GM12878 (cell line): Measurements from ENCODE around the gene ADRB1. TPM values are rescaled to one million over a fixed set of nuclear protein-coding genes. Genes with fewer than 3 reads are reported as not detected.

ENCODE experiments used
- ATAC-seq: fragments of 200-7000 bp; cut with Tn5 transposase; 3 replicates; pipeline ENCODE4 v1.9.1; 2020; ENCODE audit warnings: mild to moderate bottlenecking, moderate library complexity
- BruUV-seq: library from RNA; stranded (reverse); fragments of 400-500 nt; replicated peaks from 2 replicates; lab custom pipeline; 2021; lab: Mats Ljungman, UMichigan
- CTCF ChIA-PET: fragments of 300-600 bp; sonication (Branson Sonifier 250); formaldehyde crosslinking; extraction: SDS; loops from one replicate; lab custom pipeline; 2021; ENCODE audit warnings: inconsistent platforms; lab: Yijun Ruan, JAX
- POLR2A ChIA-PET: fragments of 350-600 bp; formaldehyde crosslinking; extraction: SDS; loops from one replicate; lab custom pipeline; 2021; ENCODE audit warnings: inconsistent platforms; lab: Charles Lee
- RAD21 ChIA-PET: fragments of 300-600 bp; sonication (Branson Sonifier 250); formaldehyde crosslinking; loops from one replicate; lab custom pipeline; 2023; ENCODE audit warnings: antibody characterized with exemption; ENCODE audit not compliant: unreplicated experiment; lab: Charles Lee
- SMC1A ChIA-PET: fragments of 300-600 bp; sonication (Branson Sonifier 250); formaldehyde crosslinking; loops from one replicate; lab custom pipeline; 2023; ENCODE audit not compliant: unreplicated experiment, uncharacterized antibody; lab: Charles Lee
- DNase-seq: peaks from one replicate; pipeline ENCODE4 v3.0.0-alpha.2; 2011; ENCODE audit warnings: low read depth, low spot score
- FAIRE-seq: peaks from 3 replicates; lab custom pipeline; 2011; peaks lifted over from hg19 to GRCh38; lab: Jason Lieb, UNC
- H2AFZ ChIP-seq: 2 replicates; pipeline ENCODE4 v1.6.0; 2011; ENCODE audit warnings: low read depth, low read length, control low read depth; ENCODE audit not compliant: control insufficient read depth
- H3K27ac ChIP-seq: 2 replicates; pipeline ENCODE4 v1.5.1; 2011; ENCODE audit warnings: control low read depth; ENCODE audit not compliant: control insufficient read depth, insufficient read depth
- H3K27me3 ChIP-seq, 2 experiments: replicated peaks in 1 of 2; 2 replicates each; pipeline versions ENCODE4 v1.6.0 to v1.6.1; 2011; ENCODE audit warnings: low read length in 1 of 2; ENCODE audit not compliant: control insufficient read depth in 2 of 2, insufficient read depth in 2 of 2
- H3K36me3 ChIP-seq, 2 experiments: 2 replicates each; pipeline ENCODE4 v1.5.1; 2011; ENCODE audit warnings: low read length in 1 of 2; ENCODE audit not compliant: control insufficient read depth in 2 of 2, insufficient read depth in 2 of 2
- H3K4me1 ChIP-seq: 2 replicates; pipeline ENCODE4 v1.6.1; 2011; ENCODE audit warnings: mild to moderate bottlenecking, low read length, moderate library complexity, mixed read lengths; ENCODE audit not compliant: control insufficient read depth, insufficient read depth
- H3K4me2 ChIP-seq: 2 replicates; pipeline ENCODE4 v1.6.0; 2011; ENCODE audit warnings: control low read depth; ENCODE audit not compliant: control insufficient read depth, insufficient read depth
- H3K4me3 ChIP-seq: fragments of 200-600 bp; sonication (generic); 2 replicates; pipeline ENCODE4 v1.5.1; 2016
- H3K79me2 ChIP-seq: 2 replicates; pipeline ENCODE4 v1.6.0; 2011; ENCODE audit warnings: low read length; ENCODE audit not compliant: control insufficient read depth, insufficient read depth
- H3K9ac ChIP-seq: 2 replicates; pipeline ENCODE4 v1.8.0; 2011; ENCODE audit warnings: low read length, control low read depth, mixed read lengths; ENCODE audit not compliant: control insufficient read depth, insufficient read depth
- H3K9me3 ChIP-seq: replicated peaks from 3 replicates; pipeline ENCODE4 v1.5.1; 2011; ENCODE audit warnings: mild to moderate bottlenecking, low read length; ENCODE audit not compliant: control insufficient read depth, insufficient read depth
- H4K20me1 ChIP-seq: 2 replicates; pipeline ENCODE4 v1.6.0; 2011; ENCODE audit not compliant: control insufficient read depth, insufficient read depth
- BCL3 ChIP-seq: IDR thresholded peaks from 2 replicates; pipeline ENCODE4 v1.6.1; 2011; ENCODE audit warnings: borderline replicate concordance, low read depth, mild to moderate bottlenecking, moderate library complexity, low read length; ENCODE audit not compliant: insufficient read depth, poor library complexity, severe bottlenecking
- BMI1 ChIP-seq: fragments of 450-650 bp; IDR thresholded peaks from 2 replicates; pipeline ENCODE4 v1.6.1; 2016; ENCODE audit warnings: mild to moderate bottlenecking, moderate library complexity, borderline replicate concordance
- CBFB ChIP-seq: IDR thresholded peaks from 2 replicates; pipeline ENCODE4 v1.6.1; 2016; ENCODE audit warnings: antibody characterized with exemption, low read depth
- CREM ChIP-seq: IDR thresholded peaks from 2 replicates; pipeline ENCODE4 v1.6.1; 2014; ENCODE audit warnings: antibody characterized with exemption, low read depth
- CTCF ChIP-seq, 3 experiments: IDR thresholded peaks in 2 of 3; conservative IDR thresholded peaks in 1 of 3; 2 replicates each; pipeline ENCODE4 v1.5.1; 2011; ENCODE audit warnings: low read depth in 3 of 3, low read length in 3 of 3, mild to moderate bottlenecking in 3 of 3, control low read depth in 2 of 3, moderate library complexity in 2 of 3, inconsistent platforms in 1 of 3, mixed read lengths in 1 of 3; ENCODE audit not compliant: control insufficient read depth in 2 of 3, insufficient read depth in 1 of 3; ENCODE audit errors: extremely low read depth in 1 of 3
- E2F4 ChIP-seq: IDR thresholded peaks from 2 replicates; pipeline ENCODE4 v1.6.1; 2012; ENCODE audit warnings: low read depth, low read length, improper control_type of control experiment
- ETV6 ChIP-seq, 2 experiments: fragments of 450-650 bp in 1 of 2; IDR thresholded peaks in 1 of 2; conservative IDR thresholded peaks in 1 of 2; 2 replicates each; pipeline ENCODE4 v1.6.1; 2014; ENCODE audit warnings: antibody characterized with exemption in 1 of 2, borderline replicate concordance in 1 of 2, low read depth in 1 of 2, mild to moderate bottlenecking in 1 of 2, moderate library complexity in 1 of 2
- FOXK2 ChIP-seq: fragments of 450-650 bp; IDR thresholded peaks from 2 replicates; pipeline ENCODE4 v1.6.1; 2017; ENCODE audit warnings: mild to moderate bottlenecking, moderate library complexity
- HDGF ChIP-seq: fragments of 450-650 bp; IDR thresholded peaks from 2 replicates; pipeline ENCODE4 v1.6.1; 2016; ENCODE audit warnings: antibody characterized with exemption
- MAX ChIP-seq: IDR thresholded peaks from 2 replicates; pipeline ENCODE4 v1.6.1; 2012; ENCODE audit warnings: low read depth, low read length, improper control_type of control experiment
- MTA3 ChIP-seq: IDR thresholded peaks from 2 replicates; pipeline ENCODE4 v1.6.1; 2012; ENCODE audit warnings: low read length, inconsistent platforms, borderline replicate concordance
- RB1 ChIP-seq: fragments of 450-650 bp; formaldehyde crosslinking; IDR thresholded peaks from 2 replicates; pipeline ENCODE4 v1.6.1; 2017; ENCODE audit warnings: mild to moderate bottlenecking, borderline replicate concordance
- STAT1 ChIP-seq: fragments of 450-650 bp; conservative IDR thresholded peaks from 2 replicates; pipeline ENCODE4 v1.6.1; 2014; ENCODE audit warnings: antibody characterized with exemption, mild to moderate bottlenecking
- USF1 ChIP-seq: IDR thresholded peaks from 2 replicates; pipeline ENCODE4 v1.6.1; 2011; ENCODE audit warnings: borderline replicate concordance, low read depth, mild to moderate bottlenecking, moderate library complexity, mixed read lengths, low read length; ENCODE audit not compliant: insufficient read depth; ENCODE audit errors: extremely low read length
- WGBS: methylation state at CpG from one replicate; pipeline ENCODE4 v1.1.6; 2016; ENCODE audit warnings: low lambda C conversion rate; ENCODE audit not compliant: insufficient replicate concordance, insufficient coverage; ENCODE audit errors: missing lambda C conversion rate; 5-methylcytosine and 5-hydroxymethylcytosine counted together
- in situ Hi-C: fragments of 300-500 bp; cut with MboI; formaldehyde crosslinking; loops from 9 replicates; pipeline ENCODE4 v1.14.3; 2018; ENCODE audit warnings: mixed read lengths
- intact Hi-C: fragments of 100-400 bp; cut with micrococcal nuclease; formaldehyde crosslinking; loops from one replicate; pipeline ENCODE4 v1.14.2; 2022; ENCODE audit not compliant: unreplicated experiment
- polyA plus RNA-seq, 11 experiments: library from polyadenylated mRNA; depleted of rRNA in 4 of 11; unstranded in 6 of 11; stranded (reverse) in 5 of 11; fragments of >200 nt; fragmentation: Nextera tagmentation in 4 of 11; fragmentation: Illumina TruSeq in 1 of 11; extraction: Ambion mirVana in 4 of 11; extraction: Trizol in 1 of 11; gene quantifications; 1 replicate in 1 of 11; 2 replicates in 10 of 11; pipeline versions ENCODE4 v1.2.1 to v1.2.3, GENCODE V29; 2011 to 2016; ENCODE audit warnings: inconsistent platforms in 2 of 11, missing spikeins in 2 of 11, low read depth in 1 of 11
- total RNA-seq, 4 experiments: library from RNA; depleted of rRNA in 3 of 4; stranded (reverse); fragments of >200 nt in 3 of 4; fragmentation: Illumina TruSeq in 1 of 4; extraction: Trizol in 1 of 4; gene quantifications; 2 replicates each; pipeline versions ENCODE4 v1.2.1 to v1.2.3, GENCODE V29; 2013 to 2021

Gene ADRB1
- total and polyA plus RNA-seq, 10 of the 15 experiments (the other 5 are each of a cell fraction or from before 2014, with no cell fraction given): 0.26 to 4.5 (median 1.1) TPM

GRCh38 chr10:114034923-114035645, 8.6 kb upstream of the ADRB1 start:
- Histone ChIP-seq H3K27me3 (no peaks in the 10 kb centered on the region; a peak in 1 of 4 replicates), H3K9ac (no peak overlapping the region), H3K4me1 (no peaks in the 10 kb centered on the region), H3K4me2 (no peak overlapping the region), H3K36me3 (no peaks in the 10 kb centered on the region), H4K20me1 (no peaks in the 10 kb centered on the region), H2AFZ (no peak overlapping the region), H3K9me3 (no peaks in the 10 kb centered on the region), H3K79me2 (no peaks in the 10 kb centered on the region), H3K4me3 (no peak overlapping the region), H3K27ac (no peak overlapping the region)
- no peak for ATAC-seq
- CTCF ChIA-PET: interaction anchor here (1.1 to 1.8 kb wide), 3 partner anchors 12 to 26 kb away, joined by 3 to 6 read pairs (median 4); no protein-coding TSS in a partner anchor
- SMC1A ChIA-PET: interaction anchor here (0.9 to 1.6 kb wide), 6 partner anchors 10 to 231 kb away, joined by 3 to 4 read pairs (median 3); no protein-coding TSS in a partner anchor
- TF ChIP-seq MTA3 (no peak), RB1 (no peak), BCL3 (no peak), STAT1 (no peak), CREM (no peak), CBFB (no peak), MAX (no peak), CTCF (IDR thresholded peaks at IDR 0.05 in 2 of 3, conservative IDR thresholded peaks at IDR 0.05 in 1 of 3; ENCODE audit: control insufficient read depth in 2 of 3, extremely low read depth in 1 of 3, insufficient read depth in 1 of 3, low read depth in 3 of 3, low read length in 3 of 3) (no peak), USF1 (no peak), ETV6 (conservative IDR thresholded peaks at IDR 0.05 in 1 of 2, IDR thresholded peaks at IDR 0.05 in 1 of 2; ENCODE audit: borderline replicate concordance in 1 of 2, low read depth in 1 of 2) (no peak), E2F4 (no peak), FOXK2 (no peak), HDGF (no peak), BMI1 (no peak)
- RAD21 ChIA-PET: interaction anchor here (0.8 to 1.3 kb wide), 4 partner anchors 10 to 61 kb away, joined by 3 read pairs; no protein-coding TSS in a partner anchor
- POLR2A ChIA-PET: no interaction called here
- WGBS: 53% methylated on average over 12 of the region's 12 CpGs
- FAIRE-seq: no peak
- no TSS peak for BruUV-seq
- DNase-seq: no peak
- intact Hi-C loops: no loop called here
- in situ Hi-C loops: no loop called here
